ENCODE data around the gene DRG2.

The DRG2 gene

GRCh38 chr17:18093616-18094408 lies 6.1 kb downstream of the DRG2 start:
- no peak overlapping the region for H3K27ac ChIP-seq (replicated peaks)
- DNase-seq (ENCODE audit: low read depth in 1 of 2, low spot score in 1 of 2) = peak in 1 of 2 experiments; percentile 11
- no peaks in the 10 kb centered on the region for H3K27me3 ChIP-seq (ENCODE audit: insufficient read depth, poor library complexity, severe bottlenecking)

GRCh38 chr17:18094409-18094807 lies 6.7 kb downstream of the DRG2 start:
- Histone ChIP-seq H3K4me3 (replicated peaks; ENCODE audit: insufficient read depth, low read length) (no peak overlapping the region), H3K27me3 (ENCODE audit: insufficient read depth, poor library complexity, severe bottlenecking) (no peaks in the 10 kb centered on the region), H3K27ac (replicated peaks) (no peak overlapping the region)
- TF ChIP-seq REST (IDR thresholded peaks at IDR 0.05; ENCODE audit: insufficient replicate concordance, low read depth) (no peak), GABPA (IDR thresholded peaks at IDR 0.05; ENCODE audit: low read depth) (no peak), POLR2AphosphoS5 (IDR thresholded peaks at IDR 0.05; ENCODE audit: low read depth) (no peak), CTCF (IDR thresholded peaks at IDR 0.05; ENCODE audit: insufficient read depth, low read length) (no peak), SPI1 (IDR thresholded peaks at IDR 0.05; ENCODE audit: borderline replicate concordance, low read depth) (no peak)
- no peak for DNase-seq (ENCODE audit: low read depth in 1 of 2, low spot score in 1 of 2)

More at GRCh38 chr17:18093616-18094408, 6.1 kb downstream of the DRG2 start:
- H3K4me3 ChIP-seq (replicated peaks; ENCODE audit: insufficient read depth, low read length) = no peak overlapping the region
- TF ChIP-seq SPI1 (IDR thresholded peaks at IDR 0.05; ENCODE audit: borderline replicate concordance, low read depth) (no peak), GABPA (IDR thresholded peaks at IDR 0.05; ENCODE audit: low read depth) (no peak), CTCF (IDR thresholded peaks at IDR 0.05; ENCODE audit: insufficient read depth, low read length) (no peak), POLR2AphosphoS5 (IDR thresholded peaks at IDR 0.05; ENCODE audit: low read depth) (no peak), REST (IDR thresholded peaks at IDR 0.05; ENCODE audit: insufficient replicate concordance, low read depth) (no peak)

- TF ChIP-seq GABPA (IDR thresholded peaks at IDR 0.05; ENCODE audit: low read depth) = no peak
- TF ChIP-seq REST (IDR thresholded peaks at IDR 0.05; ENCODE audit: insufficient replicate concordance, low read depth) = no peak
- TF ChIP-seq POLR2AphosphoS5 (IDR thresholded peaks at IDR 0.05; ENCODE audit: low read depth) = no peak
- no peak for TF ChIP-seq CTCF (IDR thresholded peaks at IDR 0.05; ENCODE audit: insufficient read depth, low read length)
- TF ChIP-seq SPI1 (IDR thresholded peaks at IDR 0.05; ENCODE audit: borderline replicate concordance, low read depth) = no peak
- H3K4me3 ChIP-seq (replicated peaks; ENCODE audit: insufficient read depth, low read length) = no peak overlapping the region
- no peak overlapping the region for H3K27ac ChIP-seq (replicated peaks)
These were observed 11.8 kb downstream of the DRG2 start for GRCh38 chr17:18099516-18099915.

More at GRCh38 chr17:18099516-18099915, 11.8 kb downstream of the DRG2 start:
- no peaks in the 10 kb centered on the region for H3K27me3 ChIP-seq (ENCODE audit: insufficient read depth, poor library complexity, severe bottlenecking)
- DNase-seq (ENCODE audit: low read depth in 1 of 2, low spot score in 1 of 2) = no peak

Measured in HL-60 (cell line).